IPS DF 6.9 (cell line): ENCODE measurements around the gene NR4A3.

Experiments used
- DNase-seq: peaks from one replicate; pipeline ENCODE4 v3.0.0-alpha.2; 2013; ENCODE audit warnings: low read depth, low spot score
- H3K27ac ChIP-seq: one replicate; pipeline ENCODE4 v1.5.1; 2013; ENCODE audit warnings: low read length, control low read depth
- H3K27me3 ChIP-seq: 2 replicates; pipeline ENCODE4 v1.6.1; 2013; ENCODE audit warnings: mild to moderate bottlenecking, low read length; ENCODE audit not compliant: control insufficient read depth, insufficient read depth
- H3K36me3 ChIP-seq: 2 replicates; pipeline ENCODE4 v1.6.1; 2013; ENCODE audit warnings: low read length; ENCODE audit not compliant: control insufficient read depth, insufficient read depth
- H3K4me1 ChIP-seq: 2 replicates; pipeline ENCODE4 v1.6.1; 2013; ENCODE audit warnings: low read length; ENCODE audit not compliant: control insufficient read depth, insufficient read depth
- H3K4me3 ChIP-seq: 2 replicates; pipeline ENCODE4 v1.5.1; 2013; ENCODE audit warnings: mild to moderate bottlenecking, low read length
- H3K9me3 ChIP-seq: 2 replicates; pipeline ENCODE4 v1.6.1; 2013; ENCODE audit warnings: low read length, inconsistent platforms; ENCODE audit not compliant: control insufficient read depth, insufficient read depth
- WGBS: extraction: QIAGEN DNeasy Blood & Tissue Kit; methylation state at CpG from one replicate; pipeline ENCODE4 v1.1.7; 2013; ENCODE audit warnings: mixed read lengths, missing lambda C conversion rate; ENCODE audit not compliant: insufficient read length, insufficient coverage; 5-methylcytosine and 5-hydroxymethylcytosine counted together

Gene NR4A3

DNA sequence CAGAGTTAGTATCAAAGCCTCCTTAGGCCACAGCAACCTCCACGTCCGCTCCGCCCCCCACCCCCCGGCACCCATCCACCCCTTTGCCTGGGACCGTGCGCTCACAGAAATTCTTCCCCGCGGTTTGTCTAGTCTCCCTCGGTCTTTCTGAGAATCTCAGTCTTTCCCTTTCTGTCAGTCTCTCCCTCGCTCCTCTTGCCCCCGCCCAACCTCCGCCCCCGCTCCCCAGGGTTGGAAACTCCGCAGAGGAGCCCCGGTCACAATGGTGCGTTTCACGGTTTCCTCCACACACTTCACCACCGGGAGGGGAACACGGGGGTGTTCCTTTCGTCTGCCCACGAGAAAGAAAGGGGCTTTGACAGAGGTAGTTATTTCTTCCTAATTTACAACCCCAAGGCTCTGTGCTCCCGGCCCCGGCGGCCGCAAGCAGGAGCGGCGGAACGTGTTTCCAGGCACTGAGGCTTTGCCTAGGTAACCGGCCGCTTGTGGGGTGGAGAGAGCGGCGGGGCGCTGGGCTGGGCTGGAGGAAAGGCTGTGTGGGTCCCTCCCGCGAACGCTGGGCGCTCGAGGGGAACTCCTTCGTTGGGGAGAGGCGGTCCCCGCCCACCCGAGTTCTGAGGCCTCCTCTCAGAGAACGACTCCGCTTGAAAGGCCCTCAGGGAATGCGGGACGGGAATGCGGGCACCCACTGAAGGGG lies 2.1 kb downstream of the NR4A3 start:
- WGBS: no CpG with 5 or more reads among the region's 47 CpGs

DNA sequence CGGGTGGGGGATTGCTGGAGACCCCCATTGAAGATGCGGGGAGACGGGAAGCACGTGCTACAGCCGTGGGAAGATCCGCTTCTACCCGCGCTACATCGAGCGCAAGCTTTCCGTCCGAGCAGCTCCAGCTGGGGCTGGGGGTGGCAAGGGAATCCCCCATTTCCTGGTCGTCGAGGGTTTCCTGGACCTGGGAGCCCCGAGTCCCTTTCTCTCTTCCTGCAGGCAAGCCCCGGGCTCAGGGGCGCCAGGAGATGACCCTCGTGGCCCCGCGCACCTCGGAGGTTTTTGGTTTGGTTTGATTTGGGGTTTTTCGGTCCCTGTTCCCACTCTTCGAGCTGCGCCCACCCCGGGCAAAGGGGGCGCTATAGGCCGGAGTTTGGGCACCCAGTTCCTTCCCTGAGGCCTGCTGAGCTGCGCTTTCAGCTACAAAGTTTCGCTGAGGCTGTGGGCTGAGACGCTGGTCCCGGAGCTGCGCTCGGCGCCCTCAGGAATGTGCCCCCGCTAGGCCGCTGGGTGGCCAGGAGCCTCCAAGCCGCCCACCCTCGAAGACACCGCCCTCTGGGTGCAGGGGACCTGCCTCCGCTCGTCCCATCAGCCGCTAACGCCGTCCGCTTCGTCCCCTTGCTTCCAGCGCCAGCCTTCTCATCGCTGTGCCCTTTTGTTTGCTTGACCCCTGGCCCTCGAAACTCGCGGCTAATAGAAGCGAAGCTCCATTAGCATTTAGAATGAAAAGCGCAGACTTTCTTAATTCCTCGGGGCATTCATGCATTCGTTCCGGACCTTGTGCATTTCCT lies 2.9 kb downstream of the NR4A3 start:
- H3K27me3 ChIP-seq: peaks cover 72% of the 10 kb centered on the region
- no CpG with 5 or more reads among the region's 56 CpGs for WGBS
- no peak overlapping the region for H3K27ac ChIP-seq
- no peaks in the 10 kb centered on the region for H3K9me3 ChIP-seq
- H3K36me3 ChIP-seq: no peaks in the 10 kb centered on the region
- no peak for DNase-seq
- peaks cover 10% of the 10 kb centered on the region for H3K4me1 ChIP-seq
- H3K4me3 ChIP-seq: peak overlapping the region; percentile 13; the same call in 1 of the 2 replicates

More for the DNA sequence above, 2.1 kb downstream of the NR4A3 start:
- Histone ChIP-seq H3K27me3 (peaks cover 64% of the 10 kb centered on the region), H3K27ac (no peak overlapping the region), H3K9me3 (no peaks in the 10 kb centered on the region), H3K36me3 (no peaks in the 10 kb centered on the region), H3K4me1 (peaks cover 8% of the 10 kb centered on the region), H3K4me3 (peak overlapping the region; percentile 7; the same call in 1 of the 2 replicates)
- DNase-seq: no peak

DNA sequence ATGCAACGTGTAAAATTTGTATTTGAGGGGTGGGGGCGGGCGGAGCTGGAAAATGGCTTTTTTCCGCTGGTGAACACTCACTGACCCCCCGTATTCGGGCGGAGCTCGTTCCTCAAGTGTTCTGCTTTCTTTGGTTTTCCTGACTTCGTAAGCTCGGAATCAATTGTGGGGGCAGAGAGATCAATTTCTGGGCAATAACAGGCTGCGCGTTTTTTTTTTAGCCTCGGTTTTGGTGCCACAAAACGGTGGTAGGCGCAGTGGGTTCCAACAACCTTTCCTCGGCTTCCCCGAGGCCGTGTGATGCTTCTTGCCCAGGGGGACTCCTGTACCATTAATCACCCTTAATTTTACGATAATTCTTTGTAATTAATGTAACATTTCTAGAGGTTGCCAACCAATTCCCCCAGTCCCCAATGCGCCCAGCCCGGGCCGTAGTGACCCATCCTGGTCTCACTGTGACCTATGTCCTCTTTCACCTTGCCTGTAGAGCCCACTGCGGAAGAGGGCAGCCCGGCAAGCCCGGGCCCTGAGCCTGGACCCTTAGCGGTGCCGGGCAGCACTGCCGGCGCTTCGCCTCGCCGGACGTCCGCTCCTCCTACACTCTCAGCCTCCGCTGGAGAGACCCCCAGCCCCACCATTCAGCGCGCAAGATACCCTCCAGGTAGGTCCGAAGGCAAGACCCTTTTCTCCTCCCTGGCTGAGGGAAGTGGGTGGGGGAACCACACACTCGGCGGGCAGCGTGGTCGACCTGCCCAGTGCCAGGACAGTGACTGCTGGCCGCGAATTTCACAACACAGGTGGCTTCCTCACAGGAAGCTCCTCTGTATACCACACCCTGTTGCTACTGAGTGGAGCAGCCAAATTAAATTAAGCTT lies 3.7 kb downstream of the NR4A3 start:
- DNase-seq: no peak
- Histone ChIP-seq H3K27ac (no peak overlapping the region), H3K27me3 (peaks cover 75% of the 10 kb centered on the region), H3K36me3 (no peaks in the 10 kb centered on the region), H3K9me3 (no peaks in the 10 kb centered on the region), H3K4me3 (peak overlapping the region; percentile 13; the same call in 1 of the 2 replicates), H3K4me1 (peaks cover 10% of the 10 kb centered on the region)
- WGBS: no CpG with 5 or more reads among the region's 44 CpGs

DNA sequence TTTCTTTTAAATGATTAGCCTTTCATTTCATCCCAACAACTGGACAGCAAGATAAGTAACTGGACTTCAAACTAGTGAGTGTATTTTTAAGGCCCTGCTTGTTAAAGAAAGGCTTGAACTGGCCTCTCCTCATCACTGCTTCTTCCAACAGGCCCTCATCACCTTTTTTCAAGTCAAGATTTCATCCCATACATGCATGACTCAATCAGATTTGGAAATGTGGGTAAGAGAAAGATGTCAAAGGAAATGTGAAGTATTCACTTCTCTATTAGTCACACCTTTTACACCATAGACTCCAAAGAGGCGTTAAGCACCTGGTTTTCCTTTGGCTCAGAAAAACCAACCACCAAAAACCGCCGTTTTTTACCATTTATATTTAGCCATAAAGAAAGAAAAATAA lies 4.9 kb downstream of the NR4A3 start:
- WGBS: no CpG with 5 or more reads among the region's 3 CpGs
- Histone ChIP-seq H3K27me3 (peaks cover 69% of the 10 kb centered on the region), H3K4me3 (no peak overlapping the region), H3K27ac (no peak overlapping the region), H3K36me3 (no peaks in the 10 kb centered on the region), H3K4me1 (peaks cover 8% of the 10 kb centered on the region), H3K9me3 (no peaks in the 10 kb centered on the region)
- no peak for DNase-seq

DNA sequence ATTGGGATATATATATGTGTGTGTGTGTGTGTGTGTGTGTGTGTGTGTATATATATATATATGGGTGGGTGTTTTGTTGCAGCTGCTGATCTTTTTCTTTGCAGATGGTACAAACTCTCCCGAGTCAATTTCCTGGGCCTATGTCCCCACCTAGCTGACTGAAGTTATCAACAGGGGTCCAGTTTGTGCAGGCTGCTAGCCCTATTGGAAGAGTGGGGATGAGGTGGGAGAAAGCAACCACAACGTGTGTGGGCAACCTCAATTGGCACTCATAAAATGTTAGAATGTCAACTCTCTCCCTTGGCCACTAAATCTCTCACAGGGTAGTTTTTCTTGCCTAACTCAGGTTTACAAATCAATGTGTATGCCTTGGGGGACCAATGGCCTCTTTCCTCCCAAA lies 5.6 kb downstream of the NR4A3 start:
- H3K4me1 ChIP-seq: peaks cover 8% of the 10 kb centered on the region
- WGBS: no CpG with 5 or more reads among the region's 2 CpGs
- DNase-seq: no peak
- no peak overlapping the region for H3K27ac ChIP-seq
- H3K27me3 ChIP-seq: peaks cover 67% of the 10 kb centered on the region
- no peaks in the 10 kb centered on the region for H3K9me3 ChIP-seq
- no peaks in the 10 kb centered on the region for H3K36me3 ChIP-seq
- H3K4me3 ChIP-seq: no peak overlapping the region

DNA sequence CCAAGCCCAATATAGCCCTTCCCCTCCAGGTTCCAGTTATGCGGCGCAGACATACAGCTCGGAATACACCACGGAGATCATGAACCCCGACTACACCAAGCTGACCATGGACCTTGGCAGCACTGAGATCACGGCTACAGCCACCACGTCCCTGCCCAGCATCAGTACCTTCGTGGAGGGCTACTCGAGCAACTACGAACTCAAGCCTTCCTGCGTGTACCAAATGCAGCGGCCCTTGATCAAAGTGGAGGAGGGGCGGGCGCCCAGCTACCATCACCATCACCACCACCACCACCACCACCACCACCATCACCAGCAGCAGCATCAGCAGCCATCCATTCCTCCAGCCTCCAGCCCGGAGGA lies 6.3 kb downstream of the NR4A3 start:
- no peaks in the 10 kb centered on the region for H3K36me3 ChIP-seq
- no peak overlapping the region for H3K27ac ChIP-seq
- H3K4me1 ChIP-seq: peaks cover 7% of the 10 kb centered on the region
- no peaks in the 10 kb centered on the region for H3K9me3 ChIP-seq
- no peak for DNase-seq
- H3K27me3 ChIP-seq: peaks cover 64% of the 10 kb centered on the region
- H3K4me3 ChIP-seq: peak overlapping the region; percentile 3; the same call in 1 of the 2 replicates
- no CpG with 5 or more reads among the region's 15 CpGs for WGBS

DNA sequence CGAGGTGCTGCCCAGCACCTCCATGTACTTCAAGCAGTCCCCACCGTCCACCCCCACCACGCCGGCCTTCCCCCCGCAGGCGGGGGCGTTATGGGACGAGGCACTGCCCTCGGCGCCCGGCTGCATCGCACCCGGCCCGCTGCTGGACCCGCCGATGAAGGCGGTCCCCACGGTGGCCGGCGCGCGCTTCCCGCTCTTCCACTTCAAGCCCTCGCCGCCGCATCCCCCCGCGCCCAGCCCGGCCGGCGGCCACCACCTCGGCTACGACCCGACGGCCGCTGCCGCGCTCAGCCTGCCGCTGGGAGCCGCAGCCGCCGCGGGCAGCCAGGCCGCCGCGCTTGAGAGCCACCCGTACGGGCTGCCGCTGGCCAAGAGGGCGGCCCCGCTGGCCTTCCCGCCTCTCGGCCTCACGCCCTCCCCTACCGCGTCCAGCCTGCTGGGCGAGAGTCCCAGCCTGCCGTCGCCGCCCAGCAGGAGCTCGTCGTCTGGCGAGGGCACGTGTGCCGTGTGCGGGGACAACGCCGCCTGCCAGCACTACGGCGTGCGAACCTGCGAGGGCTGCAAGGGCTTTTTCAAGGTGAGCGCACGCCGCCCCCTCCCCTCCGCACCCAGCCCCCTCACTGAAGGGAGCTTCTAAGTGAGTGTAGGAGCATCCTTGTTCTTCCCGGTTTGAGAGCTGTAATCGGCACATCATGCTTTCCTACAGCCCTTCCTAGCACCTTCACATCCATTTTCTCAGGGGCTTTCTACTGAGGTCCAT lies 6.9 kb downstream of the NR4A3 start:
- H3K9me3 ChIP-seq: no peaks in the 10 kb centered on the region
- H3K4me1 ChIP-seq: peaks cover 6% of the 10 kb centered on the region
- DNase-seq: no peak
- peak overlapping the region; percentile 3; the same call in 1 of the 2 replicates for H3K4me3 ChIP-seq
- H3K36me3 ChIP-seq: no peaks in the 10 kb centered on the region
- peaks cover 58% of the 10 kb centered on the region for H3K27me3 ChIP-seq
- H3K27ac ChIP-seq: no peak overlapping the region
- no CpG with 5 or more reads among the region's 78 CpGs for WGBS

DNA sequence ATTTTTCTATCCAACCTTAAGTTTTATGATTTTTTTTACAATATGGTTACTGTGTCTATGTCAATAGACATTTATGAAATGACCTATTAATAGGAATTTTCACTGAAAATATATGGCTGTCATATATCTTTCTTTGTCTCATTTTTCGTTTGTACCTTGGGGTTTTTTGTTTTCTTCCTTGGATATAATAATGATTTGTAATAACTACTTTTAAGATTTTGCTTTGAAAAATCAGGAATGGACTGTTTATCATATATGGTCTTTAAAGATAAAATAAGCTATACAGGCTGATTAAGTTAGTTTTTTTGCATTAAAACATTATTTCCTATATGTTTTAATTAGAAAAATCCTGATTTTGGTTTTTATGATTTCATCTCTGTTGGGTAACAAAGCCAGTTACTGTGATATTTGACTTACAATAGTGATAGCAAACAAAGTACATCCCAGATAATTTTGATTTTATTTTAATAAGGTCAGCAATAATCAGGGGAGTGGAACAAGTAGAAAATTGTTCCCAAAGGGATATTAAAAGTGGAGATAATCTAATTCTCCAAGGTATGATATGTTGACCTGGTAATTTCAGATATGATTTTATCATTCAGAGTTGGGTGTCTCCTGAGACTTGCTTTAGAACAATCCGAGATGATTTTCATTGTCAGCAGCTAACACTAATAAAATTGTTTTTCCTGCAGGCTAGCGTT lies 10.3 kb downstream of the NR4A3 start:
- Histone ChIP-seq H3K9me3 (no peaks in the 10 kb centered on the region), H3K4me3 (no peak overlapping the region), H3K27ac (no peak overlapping the region), H3K4me1 (peaks cover 6% of the 10 kb centered on the region), H3K27me3 (peaks cover 28% of the 10 kb centered on the region), H3K36me3 (no peaks in the 10 kb centered on the region)
- WGBS: no CpG with 5 or more reads among the region's 3 CpGs
- DNase-seq: no peak

DNA sequence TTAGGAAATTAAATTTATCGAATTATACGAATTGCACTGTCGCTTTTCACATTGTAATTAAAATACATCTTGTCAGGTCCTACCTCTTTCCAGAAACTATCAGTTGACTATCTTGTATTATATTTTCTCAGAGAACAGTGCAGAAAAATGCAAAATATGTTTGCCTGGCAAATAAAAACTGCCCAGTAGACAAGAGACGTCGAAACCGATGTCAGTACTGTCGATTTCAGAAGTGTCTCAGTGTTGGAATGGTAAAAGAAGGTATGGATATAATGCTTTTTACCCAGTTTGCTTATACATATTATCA lies 10.8 kb downstream of the NR4A3 start:
- no peak for DNase-seq
- H3K4me1 ChIP-seq: peaks cover 6% of the 10 kb centered on the region
- no peaks in the 10 kb centered on the region for H3K36me3 ChIP-seq
- peaks cover 23% of the 10 kb centered on the region for H3K27me3 ChIP-seq
- no peak overlapping the region for H3K4me3 ChIP-seq
- H3K9me3 ChIP-seq: no peaks in the 10 kb centered on the region
- WGBS: no CpG with 5 or more reads among the region's 7 CpGs
- no peak overlapping the region for H3K27ac ChIP-seq
